GM12878 (cell line): Measurements from ENCODE around the gene DCAF15. TPM values are rescaled to one million over a fixed set of nuclear protein-coding genes. Genes with fewer than 3 reads are reported as not detected.

Source experiments
- ATAC-seq: fragments of 200-7000 bp; cut with Tn5 transposase; 3 replicates; pipeline ENCODE4 v1.9.1; 2020; ENCODE audit warnings: mild to moderate bottlenecking, moderate library complexity
- BruUV-seq: library from RNA; stranded (reverse); fragments of 400-500 nt; replicated peaks from 2 replicates; lab custom pipeline; 2021; lab: Mats Ljungman, UMichigan
- CTCF ChIA-PET: fragments of 300-600 bp; sonication (Branson Sonifier 250); formaldehyde crosslinking; extraction: SDS; loops from one replicate; lab custom pipeline; 2021; ENCODE audit warnings: inconsistent platforms; lab: Yijun Ruan, JAX
- POLR2A ChIA-PET: fragments of 350-600 bp; formaldehyde crosslinking; extraction: SDS; loops from one replicate; lab custom pipeline; 2021; ENCODE audit warnings: inconsistent platforms; lab: Charles Lee
- RAD21 ChIA-PET: fragments of 300-600 bp; sonication (Branson Sonifier 250); formaldehyde crosslinking; loops from one replicate; lab custom pipeline; 2023; ENCODE audit warnings: antibody characterized with exemption; ENCODE audit not compliant: unreplicated experiment; lab: Charles Lee
- SMC1A ChIA-PET: fragments of 300-600 bp; sonication (Branson Sonifier 250); formaldehyde crosslinking; loops from one replicate; lab custom pipeline; 2023; ENCODE audit not compliant: unreplicated experiment, uncharacterized antibody; lab: Charles Lee
- DNase-seq: peaks from one replicate; pipeline ENCODE4 v3.0.0-alpha.2; 2011; ENCODE audit warnings: low read depth, low spot score
- FAIRE-seq: peaks from 3 replicates; lab custom pipeline; 2011; peaks lifted over from hg19 to GRCh38; lab: Jason Lieb, UNC
- H2AFZ ChIP-seq: 2 replicates; pipeline ENCODE4 v1.6.0; 2011; ENCODE audit warnings: low read depth, low read length, control low read depth; ENCODE audit not compliant: control insufficient read depth
- H3K27ac ChIP-seq: 2 replicates; pipeline ENCODE4 v1.5.1; 2011; ENCODE audit warnings: control low read depth; ENCODE audit not compliant: control insufficient read depth, insufficient read depth
- H3K27me3 ChIP-seq, 2 experiments: replicated peaks in 1 of 2; 2 replicates each; pipeline versions ENCODE4 v1.6.0 to v1.6.1; 2011; ENCODE audit warnings: low read length in 1 of 2; ENCODE audit not compliant: control insufficient read depth in 2 of 2, insufficient read depth in 2 of 2
- H3K36me3 ChIP-seq, 2 experiments: 2 replicates each; pipeline ENCODE4 v1.5.1; 2011; ENCODE audit warnings: low read length in 1 of 2; ENCODE audit not compliant: control insufficient read depth in 2 of 2, insufficient read depth in 2 of 2
- H3K4me1 ChIP-seq: 2 replicates; pipeline ENCODE4 v1.6.1; 2011; ENCODE audit warnings: mild to moderate bottlenecking, low read length, moderate library complexity, mixed read lengths; ENCODE audit not compliant: control insufficient read depth, insufficient read depth
- H3K4me2 ChIP-seq: 2 replicates; pipeline ENCODE4 v1.6.0; 2011; ENCODE audit warnings: control low read depth; ENCODE audit not compliant: control insufficient read depth, insufficient read depth
- H3K4me3 ChIP-seq: fragments of 200-600 bp; sonication (generic); 2 replicates; pipeline ENCODE4 v1.5.1; 2016
- H3K79me2 ChIP-seq: 2 replicates; pipeline ENCODE4 v1.6.0; 2011; ENCODE audit warnings: low read length; ENCODE audit not compliant: control insufficient read depth, insufficient read depth
- H3K9ac ChIP-seq: 2 replicates; pipeline ENCODE4 v1.8.0; 2011; ENCODE audit warnings: low read length, control low read depth, mixed read lengths; ENCODE audit not compliant: control insufficient read depth, insufficient read depth
- H3K9me3 ChIP-seq: replicated peaks from 3 replicates; pipeline ENCODE4 v1.5.1; 2011; ENCODE audit warnings: mild to moderate bottlenecking, low read length; ENCODE audit not compliant: control insufficient read depth, insufficient read depth
- H4K20me1 ChIP-seq: 2 replicates; pipeline ENCODE4 v1.6.0; 2011; ENCODE audit not compliant: control insufficient read depth, insufficient read depth
- CBX5 ChIP-seq: sonication (generic); IDR thresholded peaks from 2 replicates; pipeline ENCODE4 v1.6.1; 2016; ENCODE audit warnings: low read depth, moderate library complexity, mild to moderate bottlenecking, inconsistent platforms
- CHD2 ChIP-seq: IDR thresholded peaks from 2 replicates; pipeline ENCODE4 v1.6.1; 2011; ENCODE audit warnings: low read depth, low read length, improper control_type of control experiment, borderline replicate concordance
- HDAC6 ChIP-seq: fragments of 200-600 bp; sonication (generic); IDR thresholded peaks from one replicate; pipeline ENCODE4 v1.8.0; 2017; ENCODE audit warnings: antibody characterized with exemption; ENCODE audit not compliant: unreplicated experiment
- JUNB ChIP-seq: IDR thresholded peaks from 2 replicates; pipeline ENCODE4 v1.6.1; 2016; ENCODE audit warnings: antibody characterized with exemption, mild to moderate bottlenecking
- LARP7 ChIP-seq: fragments of 450-650 bp; IDR thresholded peaks from 2 replicates; pipeline ENCODE4 v1.6.1; 2017; ENCODE audit warnings: mild to moderate bottlenecking
- MXI1 ChIP-seq: fragments of 150-350 bp; IDR thresholded peaks from 2 replicates; pipeline ENCODE4 v1.6.1; 2011; ENCODE audit warnings: low read depth, mild to moderate bottlenecking, inconsistent platforms, low read length, improper control_type of control experiment
- NR2C1 ChIP-seq: fragments of 450-650 bp; IDR thresholded peaks from 2 replicates; pipeline ENCODE4 v1.6.1; 2017; ENCODE audit warnings: antibody characterized with exemption, mild to moderate bottlenecking, moderate library complexity
- SMAD5 ChIP-seq: IDR thresholded peaks from 2 replicates; pipeline ENCODE4 v1.6.1; 2016; ENCODE audit warnings: antibody characterized with exemption, low read depth
- SMARCA5 ChIP-seq: fragments of 450-650 bp; IDR thresholded peaks from 2 replicates; pipeline ENCODE4 v1.6.1; 2017; ENCODE audit warnings: mild to moderate bottlenecking
- SP1 ChIP-seq: IDR thresholded peaks from one replicate; pipeline ENCODE4 v1.6.1; 2011; ENCODE audit warnings: low read depth, low read length
- SREBF2 ChIP-seq: IDR thresholded peaks from 2 replicates; pipeline ENCODE4 v1.6.1; 2012; ENCODE audit warnings: mild to moderate bottlenecking, low read length
- TCF3 ChIP-seq: IDR thresholded peaks from 2 replicates; pipeline ENCODE4 v1.6.1; 2012; ENCODE audit warnings: low read depth, mild to moderate bottlenecking, low read length, borderline replicate concordance; ENCODE audit not compliant: insufficient read depth
- YBX1 ChIP-seq: fragments of 450-650 bp; IDR thresholded peaks from 2 replicates; pipeline ENCODE4 v1.6.1; 2016; ENCODE audit warnings: antibody characterized with exemption
- ZNF207 ChIP-seq: fragments of 450-650 bp; IDR thresholded peaks from 2 replicates; pipeline ENCODE4 v1.6.1; 2014; ENCODE audit warnings: antibody characterized with exemption, mild to moderate bottlenecking, borderline replicate concordance
- WGBS: methylation state at CpG from one replicate; pipeline ENCODE4 v1.1.6; 2016; ENCODE audit warnings: low lambda C conversion rate; ENCODE audit not compliant: insufficient replicate concordance, insufficient coverage; ENCODE audit errors: missing lambda C conversion rate; 5-methylcytosine and 5-hydroxymethylcytosine counted together
- in situ Hi-C: fragments of 300-500 bp; cut with MboI; formaldehyde crosslinking; loops from 9 replicates; pipeline ENCODE4 v1.14.3; 2018; ENCODE audit warnings: mixed read lengths
- intact Hi-C: fragments of 100-400 bp; cut with micrococcal nuclease; formaldehyde crosslinking; loops from one replicate; pipeline ENCODE4 v1.14.2; 2022; ENCODE audit not compliant: unreplicated experiment
- polyA plus RNA-seq, 11 experiments: library from polyadenylated mRNA; depleted of rRNA in 4 of 11; unstranded in 6 of 11; stranded (reverse) in 5 of 11; fragments of >200 nt; fragmentation: Nextera tagmentation in 4 of 11; fragmentation: Illumina TruSeq in 1 of 11; extraction: Ambion mirVana in 4 of 11; extraction: Trizol in 1 of 11; gene quantifications; 1 replicate in 1 of 11; 2 replicates in 10 of 11; pipeline versions ENCODE4 v1.2.1 to v1.2.3, GENCODE V29; 2011 to 2016; ENCODE audit warnings: inconsistent platforms in 2 of 11, missing spikeins in 2 of 11, low read depth in 1 of 11
- total RNA-seq, 4 experiments: library from RNA; depleted of rRNA in 3 of 4; stranded (reverse); fragments of >200 nt in 3 of 4; fragmentation: Illumina TruSeq in 1 of 4; extraction: Trizol in 1 of 4; gene quantifications; 2 replicates each; pipeline versions ENCODE4 v1.2.1 to v1.2.3, GENCODE V29; 2013 to 2021
- TF ChIP-seq, protein P1 (sequence below): IDR thresholded peaks from 2 replicates; pipeline ENCODE4 v1.6.1; 2012; ENCODE audit warnings: low read depth, low read length, improper control_type of control experiment
- TF ChIP-seq, protein P2 (sequence below): IDR thresholded peaks from 2 replicates; pipeline ENCODE4 v1.6.1; 2012; ENCODE audit warnings: mild to moderate bottlenecking, low read depth, low read length
- TF ChIP-seq, protein P3 (sequence below): fragments of 450-650 bp; formaldehyde crosslinking; IDR thresholded peaks from 2 replicates; pipeline ENCODE4 v1.4.0; 2020; ENCODE audit warnings: mild to moderate bottlenecking, moderate library complexity

The DCAF15 gene
- total and polyA plus RNA-seq, 10 of the 15 experiments (the other 5 are each of a cell fraction or from before 2014, with no cell fraction given): 0.16 to 63.4 (median 26.6) TPM

DNA sequence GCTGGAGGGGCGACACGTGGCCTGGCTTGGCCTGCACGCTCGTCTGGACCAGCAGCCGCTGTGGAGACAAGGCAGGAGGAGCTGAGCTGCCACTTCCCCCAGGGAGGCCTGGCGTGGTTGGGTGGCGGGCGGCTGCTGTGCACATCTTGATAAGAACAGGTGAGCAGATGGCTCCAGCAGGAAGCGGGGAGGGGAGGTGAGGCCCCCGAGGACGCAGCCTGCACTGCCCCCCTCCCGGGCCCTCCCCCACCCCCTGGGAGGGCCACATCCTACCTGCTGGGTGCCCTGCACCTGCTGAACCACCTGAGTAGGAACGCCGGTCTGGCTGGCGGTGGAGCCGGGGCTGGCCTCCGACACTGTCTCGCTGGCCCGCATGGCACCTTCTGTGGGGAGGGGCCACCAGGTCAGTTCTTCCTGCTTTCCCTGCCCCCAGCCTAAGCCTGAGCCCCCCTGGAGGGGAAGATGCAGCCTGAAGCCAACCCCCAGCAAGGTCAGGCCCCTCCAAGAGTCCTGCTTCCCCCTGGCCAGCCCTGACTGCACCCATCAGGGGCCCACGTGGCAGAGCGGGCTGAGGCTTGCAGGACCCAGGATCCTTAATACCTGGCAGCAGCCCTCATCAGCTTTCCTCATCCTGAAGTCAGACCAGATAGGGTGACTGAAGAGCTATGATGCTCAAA, 31.0 kb downstream of the DCAF15 start:
- Histone ChIP-seq H2AFZ (no peak overlapping the region), H3K4me1 (peaks cover 27% of the 10 kb centered on the region), H4K20me1 (no peaks in the 10 kb centered on the region), H3K4me3 (no peak overlapping the region), H3K27me3 (no peaks in the 10 kb centered on the region), H3K27ac (no peak overlapping the region), H3K79me2 (no peaks in the 10 kb centered on the region), H3K36me3 (no peaks in the 10 kb centered on the region; a peak in 1 of 4 replicates), H3K9ac (no peak overlapping the region), H3K4me2 (no peak overlapping the region), H3K9me3 (no peaks in the 10 kb centered on the region)
- RAD21 ChIA-PET: interaction anchor here (0.6 kb wide), 1 partner anchor 70 kb away, joined by 3 read pairs; no protein-coding TSS in a partner anchor
- no TSS peak for BruUV-seq
- WGBS: 49% methylated on average over 19 of the region's 21 CpGs
- in situ Hi-C loops: no loop called here
- POLR2A ChIA-PET: no interaction called here
- SMC1A ChIA-PET: no interaction called here
- no peak for ATAC-seq
- CTCF ChIA-PET: interaction anchor here (0.8 kb wide), 1 partner anchor 89 kb away, joined by 4 read pairs; the partner anchor contains the start of gene MISP3
- no peak for FAIRE-seq
- no peak for DNase-seq
- intact Hi-C loops: loop anchor here (10.0 kb wide), 1 partner anchor 51 kb away; the partner anchor contains the start of gene IL27RA
- TF ChIP-seq SREBF2 (no peak), CBX5 (no peak), HDAC6 (no peak), LARP7 (no peak), SMARCA5 (no peak), SP1 (no peak), NR2C1 (no peak), SMAD5 (no peak), YBX1 (no peak), CHD2 (no peak), MXI1 (no peak), ZNF207 (no peak), JUNB (no peak), TCF3 (no peak)
- TF ChIP-seq, protein P1, sequence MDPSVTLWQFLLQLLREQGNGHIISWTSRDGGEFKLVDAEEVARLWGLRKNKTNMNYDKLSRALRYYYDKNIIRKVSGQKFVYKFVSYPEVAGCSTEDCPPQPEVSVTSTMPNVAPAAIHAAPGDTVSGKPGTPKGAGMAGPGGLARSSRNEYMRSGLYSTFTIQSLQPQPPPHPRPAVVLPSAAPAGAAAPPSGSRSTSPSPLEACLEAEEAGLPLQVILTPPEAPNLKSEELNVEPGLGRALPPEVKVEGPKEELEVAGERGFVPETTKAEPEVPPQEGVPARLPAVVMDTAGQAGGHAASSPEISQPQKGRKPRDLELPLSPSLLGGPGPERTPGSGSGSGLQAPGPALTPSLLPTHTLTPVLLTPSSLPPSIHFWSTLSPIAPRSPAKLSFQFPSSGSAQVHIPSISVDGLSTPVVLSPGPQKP: no peak
- TF ChIP-seq, protein P2, sequence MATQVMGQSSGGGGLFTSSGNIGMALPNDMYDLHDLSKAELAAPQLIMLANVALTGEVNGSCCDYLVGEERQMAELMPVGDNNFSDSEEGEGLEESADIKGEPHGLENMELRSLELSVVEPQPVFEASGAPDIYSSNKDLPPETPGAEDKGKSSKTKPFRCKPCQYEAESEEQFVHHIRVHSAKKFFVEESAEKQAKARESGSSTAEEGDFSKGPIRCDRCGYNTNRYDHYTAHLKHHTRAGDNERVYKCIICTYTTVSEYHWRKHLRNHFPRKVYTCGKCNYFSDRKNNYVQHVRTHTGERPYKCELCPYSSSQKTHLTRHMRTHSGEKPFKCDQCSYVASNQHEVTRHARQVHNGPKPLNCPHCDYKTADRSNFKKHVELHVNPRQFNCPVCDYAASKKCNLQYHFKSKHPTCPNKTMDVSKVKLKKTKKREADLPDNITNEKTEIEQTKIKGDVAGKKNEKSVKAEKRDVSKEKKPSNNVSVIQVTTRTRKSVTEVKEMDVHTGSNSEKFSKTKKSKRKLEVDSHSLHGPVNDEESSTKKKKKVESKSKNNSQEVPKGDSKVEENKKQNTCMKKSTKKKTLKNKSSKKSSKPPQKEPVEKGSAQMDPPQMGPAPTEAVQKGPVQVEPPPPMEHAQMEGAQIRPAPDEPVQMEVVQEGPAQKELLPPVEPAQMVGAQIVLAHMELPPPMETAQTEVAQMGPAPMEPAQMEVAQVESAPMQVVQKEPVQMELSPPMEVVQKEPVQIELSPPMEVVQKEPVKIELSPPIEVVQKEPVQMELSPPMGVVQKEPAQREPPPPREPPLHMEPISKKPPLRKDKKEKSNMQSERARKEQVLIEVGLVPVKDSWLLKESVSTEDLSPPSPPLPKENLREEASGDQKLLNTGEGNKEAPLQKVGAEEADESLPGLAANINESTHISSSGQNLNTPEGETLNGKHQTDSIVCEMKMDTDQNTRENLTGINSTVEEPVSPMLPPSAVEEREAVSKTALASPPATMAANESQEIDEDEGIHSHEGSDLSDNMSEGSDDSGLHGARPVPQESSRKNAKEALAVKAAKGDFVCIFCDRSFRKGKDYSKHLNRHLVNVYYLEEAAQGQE: no peak
- TF ChIP-seq, protein P3, sequence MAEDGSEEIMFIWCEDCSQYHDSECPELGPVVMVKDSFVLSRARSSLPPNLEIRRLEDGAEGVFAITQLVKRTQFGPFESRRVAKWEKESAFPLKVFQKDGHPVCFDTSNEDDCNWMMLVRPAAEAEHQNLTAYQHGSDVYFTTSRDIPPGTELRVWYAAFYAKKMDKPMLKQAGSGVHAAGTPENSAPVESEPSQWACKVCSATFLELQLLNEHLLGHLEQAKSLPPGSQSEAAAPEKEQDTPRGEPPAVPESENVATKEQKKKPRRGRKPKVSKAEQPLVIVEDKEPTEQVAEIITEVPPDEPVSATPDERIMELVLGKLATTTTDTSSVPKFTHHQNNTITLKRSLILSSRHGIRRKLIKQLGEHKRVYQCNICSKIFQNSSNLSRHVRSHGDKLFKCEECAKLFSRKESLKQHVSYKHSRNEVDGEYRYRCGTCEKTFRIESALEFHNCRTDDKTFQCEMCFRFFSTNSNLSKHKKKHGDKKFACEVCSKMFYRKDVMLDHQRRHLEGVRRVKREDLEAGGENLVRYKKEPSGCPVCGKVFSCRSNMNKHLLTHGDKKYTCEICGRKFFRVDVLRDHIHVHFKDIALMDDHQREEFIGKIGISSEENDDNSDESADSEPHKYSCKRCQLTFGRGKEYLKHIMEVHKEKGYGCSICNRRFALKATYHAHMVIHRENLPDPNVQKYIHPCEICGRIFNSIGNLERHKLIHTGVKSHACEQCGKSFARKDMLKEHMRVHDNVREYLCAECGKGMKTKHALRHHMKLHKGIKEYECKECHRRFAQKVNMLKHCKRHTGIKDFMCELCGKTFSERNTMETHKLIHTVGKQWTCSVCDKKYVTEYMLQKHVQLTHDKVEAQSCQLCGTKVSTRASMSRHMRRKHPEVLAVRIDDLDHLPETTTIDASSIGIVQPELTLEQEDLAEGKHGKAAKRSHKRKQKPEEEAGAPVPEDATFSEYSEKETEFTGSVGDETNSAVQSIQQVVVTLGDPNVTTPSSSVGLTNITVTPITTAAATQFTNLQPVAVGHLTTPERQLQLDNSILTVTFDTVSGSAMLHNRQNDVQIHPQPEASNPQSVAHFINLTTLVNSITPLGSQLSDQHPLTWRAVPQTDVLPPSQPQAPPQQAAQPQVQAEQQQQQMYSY (CRISPR knock-in tag): no peak
